EH (cell line): ENCODE data around the gene IGFALS.
A peak's percentile ranks its signal among the peaks of the same experiment; 100 is the strongest.

Experiments
- DNase-seq: peaks from one replicate; pipeline ENCODE4 v3.0.0-alpha.2; 2015; ENCODE audit warnings: low read depth

The IGFALS gene

GRCh38 chr16:1793578-1794220 is at the start of gene IGFALS:
Gene IGFALS, minus strand, starts transcription at chr16:1793705. Its CDS starts 53 bp downstream, at chr16:1793652.
- DNase-seq = no peak

GRCh38 chr16:1839554-1839953 is 46.0 kb upstream of the IGFALS start:
- DNase-seq = peak; percentile 67

GRCh38 chr16:1834096-1834495 is 40.6 kb upstream of the IGFALS start:
- DNase-seq = no peak

- DNase-seq = no peak
Measured at GRCh38 chr16:1832838-1833454, 39.4 kb upstream of the IGFALS start.

- no peak for DNase-seq
Measured at GRCh38 chr16:1831186-1832075, 37.9 kb upstream of the IGFALS start.

- no peak for DNase-seq
Measured at GRCh38 chr16:1830213-1830612, 36.7 kb upstream of the IGFALS start.

GRCh38 chr16:1828645-1829410 is 35.3 kb upstream of the IGFALS start:
- no peak for DNase-seq

- peak; percentile 92 for DNase-seq
Measured at GRCh38 chr16:1826691-1827573, 33.4 kb upstream of the IGFALS start, which contains the start of the genes FAHD1 and HAGH. Gene FAHD1, plus strand, starts transcription at chr16:1827206. Its CDS starts 33 bp downstream, at chr16:1827239. Gene HAGH, minus strand, starts transcription at chr16:1826825. Its CDS starts 38 bp downstream, at chr16:1826787.

- peak; percentile 26 for DNase-seq
Measured at GRCh38 chr16:1825864-1826690, 32.6 kb upstream of the IGFALS start.

- DNase-seq = no peak
Measured at GRCh38 chr16:1825381-1825863, 31.9 kb upstream of the IGFALS start.

- DNase-seq = peak; percentile 60
Measured at GRCh38 chr16:1823821-1824220, 30.3 kb upstream of the IGFALS start.

GRCh38 chr16:1822801-1823200 is 29.3 kb upstream of the IGFALS start:
- no peak for DNase-seq

- no peak for DNase-seq
Measured at GRCh38 chr16:1821861-1822611, 28.5 kb upstream of the IGFALS start.

GRCh38 chr16:1820946-1821290 is 27.4 kb upstream of the IGFALS start:
- DNase-seq = no peak

GRCh38 chr16:1820096-1820945 is 26.8 kb upstream of the IGFALS start:
- no peak for DNase-seq

- no peak for DNase-seq
Measured at GRCh38 chr16:1819611-1820010, 26.1 kb upstream of the IGFALS start.

- DNase-seq = no peak
Measured at GRCh38 chr16:1818873-1819525, 25.5 kb upstream of the IGFALS start.
